OCI-LY3 (cell line): ENCODE measurements around the gene PORCN.

Experiments used
- H2AFZ ChIP-seq: fragments of 200-600, 300-600 bp; shearing (Covaris generic); 2 replicates; pipeline ENCODE4 v1.6.0; 2014; ENCODE audit warnings: antibody characterized with exemption, low read depth, low read length
- H3K27ac ChIP-seq: fragments of 200-600, 300-600 bp; sonication (generic); 2 replicates; pipeline ENCODE4 v1.5.1; 2014; ENCODE audit warnings: mild to moderate bottlenecking, low read length, moderate library complexity, mixed read lengths
- H3K27me3 ChIP-seq: fragments of 200-600, 300-600 bp; sonication (generic); 2 replicates; pipeline ENCODE4 v1.6.1; 2014; ENCODE audit warnings: low read depth, low read length, mixed read lengths
- H3K36me3 ChIP-seq: fragments of 200-600, 300-600 bp; sonication (generic); replicated peaks from 2 replicates; pipeline ENCODE3; 2014; ENCODE audit warnings: low read depth, low read length, mixed read lengths
- H3K4me1 ChIP-seq: fragments of 300-600, 200-600 bp; sonication (generic); 2 replicates; pipeline ENCODE4 v1.6.1; 2014; ENCODE audit warnings: low read length, mixed read lengths
- H3K4me2 ChIP-seq: fragments of 200-600, 300-600 bp; sonication (generic); 2 replicates; pipeline ENCODE4 v1.6.1; 2014; ENCODE audit warnings: low read length, mixed read lengths
- H3K4me3 ChIP-seq: fragments of 300-600, 200-600 bp; sonication (generic); 2 replicates; pipeline ENCODE4 v1.5.1; 2014; ENCODE audit warnings: antibody characterized with exemption, mild to moderate bottlenecking, low read length, moderate library complexity
- H3K79me2 ChIP-seq: fragments of 300-600, 200-600 bp; shearing (Covaris generic); 2 replicates; pipeline ENCODE4 v1.6.1; 2014; ENCODE audit warnings: mild to moderate bottlenecking, low read length, mixed read lengths
- H3K9ac ChIP-seq: fragments of 300-600, 200-600 bp; shearing (Covaris generic); 2 replicates; pipeline ENCODE4 v1.6.0; 2014; ENCODE audit warnings: mild to moderate bottlenecking, low read length, moderate library complexity
- H3K9me3 ChIP-seq: fragments of 200-600, 300-600 bp; shearing (Covaris generic); 2 replicates; pipeline ENCODE4 v1.6.1; 2014; ENCODE audit warnings: low read length, mixed read lengths; ENCODE audit not compliant: insufficient read depth
- H4K20me1 ChIP-seq: fragments of 200-600, 300-600 bp; sonication (generic); 2 replicates; pipeline ENCODE4 v1.6.1; 2016; ENCODE audit warnings: low read length, mixed read lengths; ENCODE audit not compliant: insufficient read depth
- CTCF ChIP-seq: fragments of 200-600, 300-600 bp; sonication (generic); IDR thresholded peaks from 2 replicates; pipeline ENCODE4 v1.5.1; 2014; ENCODE audit warnings: antibody characterized with exemption, low read length, low read depth
- EZH2phosphoT487 ChIP-seq: fragments of 200-600 bp; shearing (Covaris generic); IDR thresholded peaks from 2 replicates; pipeline ENCODE4 v1.6.1; 2018; ENCODE audit warnings: antibody characterized with exemption, mixed run types, low read depth

The PORCN gene

DNA sequence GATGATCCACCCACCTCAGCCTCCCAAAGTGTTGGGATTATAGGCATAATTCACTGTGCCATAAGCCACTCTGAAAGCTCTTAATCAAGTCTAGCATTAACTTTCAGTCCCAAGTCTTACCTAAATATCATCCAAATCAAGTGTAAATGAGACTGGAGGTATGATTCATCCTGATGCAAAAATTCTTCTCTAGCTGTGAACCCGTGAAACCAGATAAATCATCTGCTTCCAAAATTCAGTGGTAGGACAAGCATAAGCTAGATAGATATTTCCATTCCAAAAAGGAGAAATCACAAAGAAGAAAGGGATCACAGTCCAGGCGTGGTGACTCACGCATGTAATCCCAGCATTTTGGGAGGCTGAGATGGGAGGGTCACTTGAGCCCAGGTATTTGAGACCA is 21.9 kb downstream of the PORCN start:
- Histone ChIP-seq H3K4me3 (no peak overlapping the region), H3K27me3 (no peaks in the 10 kb centered on the region), H4K20me1 (no peaks in the 10 kb centered on the region), H3K36me3 (peaks cover 19% of the 10 kb centered on the region), H3K27ac (no peak overlapping the region), H3K4me1 (no peaks in the 10 kb centered on the region), H3K9ac (no peak overlapping the region), H3K79me2 (no peaks in the 10 kb centered on the region), H3K9me3 (no peaks in the 10 kb centered on the region), H3K4me2 (no peak overlapping the region), H2AFZ (no peak overlapping the region)
- TF ChIP-seq EZH2phosphoT487 (no peak), CTCF (no peak)

DNA sequence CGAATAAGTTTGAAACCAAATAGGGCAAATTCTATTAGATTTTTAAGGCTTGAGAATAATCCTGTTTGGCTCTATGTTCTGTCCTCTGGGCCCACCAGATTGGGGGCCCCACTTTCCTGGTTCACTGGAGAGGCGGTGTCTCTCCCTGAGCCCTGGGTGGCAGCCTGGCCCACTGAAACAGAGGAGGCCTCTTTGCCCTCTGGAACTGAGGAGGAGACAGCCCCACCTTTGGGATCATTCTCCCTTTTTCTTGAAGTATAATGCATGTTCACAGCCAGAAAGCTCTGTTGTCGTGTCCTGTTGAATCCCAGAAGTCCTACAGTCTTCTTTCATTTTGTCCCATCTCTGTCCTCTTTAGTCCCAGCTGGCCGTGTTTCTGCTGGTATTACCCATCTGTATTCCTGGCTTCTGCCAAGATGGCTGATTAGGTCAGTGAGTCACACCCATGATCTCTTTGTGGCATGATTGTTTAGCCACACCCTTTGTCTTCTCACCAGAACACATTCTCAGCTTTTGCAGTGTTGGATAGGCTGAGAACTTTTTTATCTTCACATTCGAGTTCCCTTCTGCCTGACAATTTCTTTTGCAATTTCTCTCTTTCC is 22.7 kb downstream of the PORCN start:
- no peaks in the 10 kb centered on the region for H4K20me1 ChIP-seq
- no peaks in the 10 kb centered on the region for H3K9me3 ChIP-seq
- H3K36me3 ChIP-seq: peaks cover 18% of the 10 kb centered on the region
- no peaks in the 10 kb centered on the region for H3K27me3 ChIP-seq
- no peaks in the 10 kb centered on the region for H3K4me1 ChIP-seq
- no peak overlapping the region for H3K4me2 ChIP-seq
- no peak overlapping the region for H3K27ac ChIP-seq
- H3K4me3 ChIP-seq: no peak overlapping the region
- no peaks in the 10 kb centered on the region for H3K79me2 ChIP-seq
- H2AFZ ChIP-seq: no peak overlapping the region
- no peak overlapping the region for H3K9ac ChIP-seq
- TF ChIP-seq CTCF: no peak
- TF ChIP-seq EZH2phosphoT487: no peak

DNA sequence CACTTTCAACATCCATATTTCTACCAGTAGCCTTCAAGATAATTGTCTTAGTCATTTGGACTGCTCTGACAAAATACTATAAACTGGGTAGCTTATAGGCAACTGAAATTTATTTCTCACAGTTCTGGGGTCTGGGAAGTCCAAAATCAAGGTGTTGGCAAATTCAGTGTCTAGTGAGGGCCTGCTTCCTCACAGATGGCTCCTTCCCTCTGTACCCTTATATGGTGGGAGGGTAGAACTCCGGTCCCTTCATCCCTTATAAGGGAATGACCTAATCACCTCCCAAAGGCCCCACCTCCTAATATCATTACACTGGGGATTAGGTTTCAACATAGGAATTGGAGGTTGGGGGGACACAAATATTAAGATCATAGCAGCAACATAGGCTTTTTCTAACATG is 23.4 kb downstream of the PORCN start:
- no peaks in the 10 kb centered on the region for H4K20me1 ChIP-seq
- H3K4me1 ChIP-seq: no peaks in the 10 kb centered on the region
- H3K4me3 ChIP-seq: no peak overlapping the region
- no peaks in the 10 kb centered on the region for H3K27me3 ChIP-seq
- H3K9ac ChIP-seq: no peak overlapping the region
- H2AFZ ChIP-seq: no peak overlapping the region
- H3K9me3 ChIP-seq: no peaks in the 10 kb centered on the region
- TF ChIP-seq EZH2phosphoT487 (no peak), CTCF (no peak)
- H3K79me2 ChIP-seq: no peaks in the 10 kb centered on the region
- no peak overlapping the region for H3K4me2 ChIP-seq
- H3K36me3 ChIP-seq: peaks cover 11% of the 10 kb centered on the region
- H3K27ac ChIP-seq: no peak overlapping the region

DNA sequence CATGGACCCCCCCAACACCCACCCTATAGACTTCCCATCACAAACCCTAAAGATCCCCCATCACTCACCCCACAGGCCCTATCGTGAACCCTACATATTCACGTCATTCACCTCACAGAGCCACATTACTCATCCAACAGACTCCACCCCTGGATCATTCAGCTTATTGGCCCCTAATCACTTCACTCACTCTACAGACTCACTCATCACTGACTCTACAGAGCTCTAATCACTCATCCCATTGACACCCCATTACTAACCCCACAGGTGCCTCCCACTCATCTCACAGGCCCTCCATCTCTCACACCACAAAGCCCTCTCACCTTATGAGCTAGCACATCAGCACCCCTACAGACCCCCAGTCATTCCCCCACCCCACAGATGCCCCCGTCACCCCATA is 24.4 kb downstream of the PORCN start:
- Histone ChIP-seq H3K9me3 (no peaks in the 10 kb centered on the region), H3K4me3 (no peak overlapping the region), H3K79me2 (no peaks in the 10 kb centered on the region), H3K36me3 (peaks cover 8% of the 10 kb centered on the region), H3K4me1 (no peaks in the 10 kb centered on the region), H4K20me1 (no peaks in the 10 kb centered on the region), H3K4me2 (no peak overlapping the region), H3K9ac (no peak overlapping the region), H3K27me3 (no peaks in the 10 kb centered on the region), H2AFZ (no peak overlapping the region), H3K27ac (no peak overlapping the region)
- TF ChIP-seq CTCF: no peak
- no peak for TF ChIP-seq EZH2phosphoT487
